Measurements from ENCODE around the gene HJURP.

HJURP gene

DNA sequence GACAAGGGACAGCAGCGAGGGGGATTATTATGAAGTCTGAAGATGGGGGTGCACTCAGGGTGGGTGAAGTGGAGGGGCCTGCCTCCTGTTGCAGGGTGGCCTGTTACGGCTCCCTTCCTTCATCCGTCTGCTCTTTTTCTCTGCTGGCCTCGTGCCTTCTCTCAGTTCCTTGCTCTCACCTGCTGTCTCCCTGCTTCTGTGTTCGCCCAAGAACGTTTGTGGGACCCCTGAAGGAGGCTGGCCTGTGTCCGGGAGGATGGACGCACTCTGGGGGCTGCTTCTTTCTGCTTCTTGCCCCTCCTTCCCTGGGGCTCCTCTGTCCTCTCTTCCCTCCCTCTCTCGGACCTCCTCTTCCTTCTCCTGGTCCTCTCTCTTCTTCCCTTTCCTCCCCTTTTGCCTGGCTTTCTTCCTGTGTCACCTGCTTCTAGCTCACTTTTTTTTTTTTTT, 62.4 kb downstream of the HJURP start:
- no peak for ATAC-seq
- TF ChIP-seq CSDC2 (CRISPR knock-in tag; IDR thresholded peaks at IDR 0.05) (no peak), ESRRG (CRISPR knock-in tag; IDR thresholded peaks at IDR 0.05) (no peak), PPARA (CRISPR knock-in tag; IDR thresholded peaks at IDR 0.05; ENCODE audit: borderline replicate concordance) (no peak), RARB (CRISPR knock-in tag; IDR thresholded peaks at IDR 0.05) (no peak), TOX (CRISPR knock-in tag; IDR thresholded peaks at IDR 0.05; ENCODE audit: borderline replicate concordance) (no peak)

DNA sequence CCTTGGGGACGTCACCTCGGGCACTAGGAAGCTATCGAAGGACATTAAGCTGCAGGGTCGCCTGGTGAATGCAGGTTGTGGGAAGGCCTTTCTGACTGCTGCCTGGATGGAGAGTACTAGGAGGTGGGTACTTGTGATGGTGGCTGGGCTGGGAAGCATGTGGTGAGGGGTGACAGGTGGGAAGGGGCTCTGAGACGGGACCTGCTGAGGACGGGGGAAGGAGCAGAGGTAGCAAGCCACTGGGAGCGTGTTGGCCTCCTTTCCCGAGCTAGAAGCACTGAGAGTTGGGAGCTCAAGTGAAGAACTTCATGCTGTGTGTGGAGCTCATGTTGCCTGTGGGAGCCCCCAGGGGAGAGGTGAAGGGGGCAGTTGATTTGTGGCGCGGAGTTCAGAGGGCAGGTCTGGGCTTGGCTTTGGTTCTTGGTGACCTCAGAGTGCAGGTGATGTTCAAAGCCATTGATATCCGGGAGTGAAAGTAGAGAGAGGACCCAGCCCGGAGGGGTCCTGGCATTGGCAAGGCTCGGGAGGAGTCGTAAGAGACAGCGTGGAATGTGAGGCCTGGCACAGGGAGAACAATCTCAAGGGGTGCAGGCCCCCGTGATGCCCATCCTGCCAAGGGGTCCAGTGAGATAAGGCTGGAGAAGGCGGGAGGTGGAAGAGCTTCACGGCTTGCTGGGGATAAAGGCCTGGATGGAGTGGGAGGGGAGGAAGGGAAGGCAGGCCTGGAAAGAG, 63.0 kb downstream of the HJURP start:
- ATAC-seq: no peak
- TF ChIP-seq, protein P1, sequence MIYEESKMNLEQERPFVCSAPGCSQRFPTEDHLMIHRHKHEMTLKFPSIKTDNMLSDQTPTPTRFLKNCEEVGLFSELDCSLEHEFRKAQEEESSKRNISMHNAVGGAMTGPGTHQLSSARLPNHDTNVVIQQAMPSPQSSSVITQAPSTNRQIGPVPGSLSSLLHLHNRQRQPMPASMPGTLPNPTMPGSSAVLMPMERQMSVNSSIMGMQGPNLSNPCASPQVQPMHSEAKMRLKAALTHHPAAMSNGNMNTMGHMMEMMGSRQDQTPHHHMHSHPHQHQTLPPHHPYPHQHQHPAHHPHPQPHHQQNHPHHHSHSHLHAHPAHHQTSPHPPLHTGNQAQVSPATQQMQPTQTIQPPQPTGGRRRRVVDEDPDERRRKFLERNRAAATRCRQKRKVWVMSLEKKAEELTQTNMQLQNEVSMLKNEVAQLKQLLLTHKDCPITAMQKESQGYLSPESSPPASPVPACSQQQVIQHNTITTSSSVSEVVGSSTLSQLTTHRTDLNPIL (CRISPR knock-in tag; IDR thresholded peaks at IDR 0.05; ENCODE audit: low read depth): no peak
- TF ChIP-seq SNAI2 (CRISPR knock-in tag; IDR thresholded peaks at IDR 0.05) (no peak), ZC3H10 (CRISPR knock-in tag; IDR thresholded peaks at IDR 0.05) (no peak)
- TF ChIP-seq, protein P2, sequence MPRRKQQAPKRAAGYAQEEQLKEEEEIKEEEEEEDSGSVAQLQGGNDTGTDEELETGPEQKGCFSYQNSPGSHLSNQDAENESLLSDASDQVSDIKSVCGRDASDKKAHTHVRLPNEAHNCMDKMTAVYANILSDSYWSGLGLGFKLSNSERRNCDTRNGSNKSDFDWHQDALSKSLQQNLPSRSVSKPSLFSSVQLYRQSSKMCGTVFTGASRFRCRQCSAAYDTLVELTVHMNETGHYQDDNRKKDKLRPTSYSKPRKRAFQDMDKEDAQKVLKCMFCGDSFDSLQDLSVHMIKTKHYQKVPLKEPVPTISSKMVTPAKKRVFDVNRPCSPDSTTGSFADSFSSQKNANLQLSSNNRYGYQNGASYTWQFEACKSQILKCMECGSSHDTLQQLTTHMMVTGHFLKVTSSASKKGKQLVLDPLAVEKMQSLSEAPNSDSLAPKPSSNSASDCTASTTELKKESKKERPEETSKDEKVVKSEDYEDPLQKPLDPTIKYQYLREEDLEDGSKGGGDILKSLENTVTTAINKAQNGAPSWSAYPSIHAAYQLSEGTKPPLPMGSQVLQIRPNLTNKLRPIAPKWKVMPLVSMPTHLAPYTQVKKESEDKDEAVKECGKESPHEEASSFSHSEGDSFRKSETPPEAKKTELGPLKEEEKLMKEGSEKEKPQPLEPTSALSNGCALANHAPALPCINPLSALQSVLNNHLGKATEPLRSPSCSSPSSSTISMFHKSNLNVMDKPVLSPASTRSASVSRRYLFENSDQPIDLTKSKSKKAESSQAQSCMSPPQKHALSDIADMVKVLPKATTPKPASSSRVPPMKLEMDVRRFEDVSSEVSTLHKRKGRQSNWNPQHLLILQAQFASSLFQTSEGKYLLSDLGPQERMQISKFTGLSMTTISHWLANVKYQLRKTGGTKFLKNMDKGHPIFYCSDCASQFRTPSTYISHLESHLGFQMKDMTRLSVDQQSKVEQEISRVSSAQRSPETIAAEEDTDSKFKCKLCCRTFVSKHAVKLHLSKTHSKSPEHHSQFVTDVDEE (CRISPR knock-in tag; IDR thresholded peaks at IDR 0.05): no peak

DNA sequence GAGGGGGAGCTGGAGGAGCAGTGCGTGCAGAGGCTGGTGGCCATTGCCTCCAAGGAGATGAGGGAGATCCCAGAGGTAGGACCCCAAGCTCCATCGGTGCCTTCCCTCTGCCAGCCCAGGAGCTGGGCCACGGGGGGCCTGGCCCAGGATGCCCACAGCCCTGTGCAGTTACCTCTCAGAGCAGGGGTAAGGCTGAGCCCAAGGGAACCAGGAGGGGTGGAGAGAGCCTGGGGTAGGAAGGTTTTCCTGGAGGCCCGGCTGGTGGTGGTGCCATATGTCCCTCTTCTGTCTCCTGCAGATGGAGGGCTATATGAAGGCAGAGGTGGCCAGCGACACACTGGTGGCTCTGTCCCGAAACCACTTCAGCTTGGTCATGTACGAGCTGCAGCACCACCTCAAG, 64.8 kb downstream of the HJURP start:
- no peak for ATAC-seq
- TF ChIP-seq, protein P2 (CRISPR knock-in tag; IDR thresholded peaks at IDR 0.05): no peak
- TF ChIP-seq, protein P1 (CRISPR knock-in tag; IDR thresholded peaks at IDR 0.05; ENCODE audit: low read depth): no peak
- TF ChIP-seq SNAI2 (CRISPR knock-in tag; IDR thresholded peaks at IDR 0.05) (no peak), GLIS3 (CRISPR knock-in tag; IDR thresholded peaks at IDR 0.05) (no peak), ZNF70 (CRISPR knock-in tag; IDR thresholded peaks at IDR 0.05) (no peak), PPARA (CRISPR knock-in tag; IDR thresholded peaks at IDR 0.05; ENCODE audit: borderline replicate concordance) (no peak), RARB (CRISPR knock-in tag; IDR thresholded peaks at IDR 0.05) (no peak), ZNF565 (CRISPR knock-in tag; conservative IDR thresholded peaks at IDR 0.05; ENCODE audit: low read depth) (no peak), ISL1 (CRISPR knock-in tag; IDR thresholded peaks at IDR 0.05) (no peak), TOX (CRISPR knock-in tag; IDR thresholded peaks at IDR 0.05; ENCODE audit: borderline replicate concordance) (no peak), ARNTL (CRISPR knock-in tag; IDR thresholded peaks at IDR 0.05; ENCODE audit: borderline replicate concordance, low read depth) (no peak), ZFP30 (CRISPR knock-in tag; IDR thresholded peaks at IDR 0.05) (no peak)
- TF ChIP-seq, protein P3, sequence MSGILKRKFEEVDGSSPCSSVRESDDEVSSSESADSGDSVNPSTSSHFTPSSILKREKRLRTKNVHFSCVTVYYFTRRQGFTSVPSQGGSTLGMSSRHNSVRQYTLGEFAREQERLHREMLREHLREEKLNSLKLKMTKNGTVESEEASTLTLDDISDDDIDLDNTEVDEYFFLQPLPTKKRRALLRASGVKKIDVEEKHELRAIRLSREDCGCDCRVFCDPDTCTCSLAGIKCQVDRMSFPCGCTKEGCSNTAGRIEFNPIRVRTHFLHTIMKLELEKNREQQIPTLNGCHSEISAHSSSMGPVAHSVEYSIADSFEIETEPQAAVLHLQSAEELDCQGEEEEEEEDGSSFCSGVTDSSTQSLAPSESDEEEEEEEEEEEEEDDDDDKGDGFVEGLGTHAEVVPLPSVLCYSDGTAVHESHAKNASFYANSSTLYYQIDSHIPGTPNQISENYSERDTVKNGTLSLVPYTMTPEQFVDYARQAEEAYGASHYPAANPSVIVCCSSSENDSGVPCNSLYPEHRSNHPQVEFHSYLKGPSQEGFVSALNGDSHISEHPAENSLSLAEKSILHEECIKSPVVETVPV (CRISPR knock-in tag; IDR thresholded peaks at IDR 0.05): no peak
- TF ChIP-seq, protein P4, sequence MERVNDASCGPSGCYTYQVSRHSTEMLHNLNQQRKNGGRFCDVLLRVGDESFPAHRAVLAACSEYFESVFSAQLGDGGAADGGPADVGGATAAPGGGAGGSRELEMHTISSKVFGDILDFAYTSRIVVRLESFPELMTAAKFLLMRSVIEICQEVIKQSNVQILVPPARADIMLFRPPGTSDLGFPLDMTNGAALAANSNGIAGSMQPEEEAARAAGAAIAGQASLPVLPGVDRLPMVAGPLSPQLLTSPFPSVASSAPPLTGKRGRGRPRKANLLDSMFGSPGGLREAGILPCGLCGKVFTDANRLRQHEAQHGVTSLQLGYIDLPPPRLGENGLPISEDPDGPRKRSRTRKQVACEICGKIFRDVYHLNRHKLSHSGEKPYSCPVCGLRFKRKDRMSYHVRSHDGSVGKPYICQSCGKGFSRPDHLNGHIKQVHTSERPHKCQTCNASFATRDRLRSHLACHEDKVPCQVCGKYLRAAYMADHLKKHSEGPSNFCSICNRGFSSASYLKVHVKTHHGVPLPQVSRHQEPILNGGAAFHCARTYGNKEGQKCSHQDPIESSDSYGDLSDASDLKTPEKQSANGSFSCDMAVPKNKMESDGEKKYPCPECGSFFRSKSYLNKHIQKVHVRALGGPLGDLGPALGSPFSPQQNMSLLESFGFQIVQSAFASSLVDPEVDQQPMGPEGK (CRISPR knock-in tag; IDR thresholded peaks at IDR 0.05; ENCODE audit: borderline replicate concordance): no peak

Data from SK-N-SH treated with all-trans-retinoic acid at 6 μM for 48 hours (cell line).